GM12878 (cell line): Measurements from ENCODE around the gene IL26. TPM values are rescaled to one million over a fixed set of nuclear protein-coding genes. Genes with fewer than 3 reads are reported as not detected.
A peak's percentile ranks its signal among the peaks of the same experiment; 100 is the strongest.

Experiments
- ATAC-seq: fragments of 200-7000 bp; cut with Tn5 transposase; 3 replicates; pipeline ENCODE4 v1.9.1; 2020; ENCODE audit warnings: mild to moderate bottlenecking, moderate library complexity
- BruUV-seq: library from RNA; stranded (reverse); fragments of 400-500 nt; replicated peaks from 2 replicates; lab custom pipeline; 2021; lab: Mats Ljungman, UMichigan
- CTCF ChIA-PET: fragments of 300-600 bp; sonication (Branson Sonifier 250); formaldehyde crosslinking; extraction: SDS; loops from one replicate; lab custom pipeline; 2021; ENCODE audit warnings: inconsistent platforms; lab: Yijun Ruan, JAX
- POLR2A ChIA-PET: fragments of 350-600 bp; formaldehyde crosslinking; extraction: SDS; loops from one replicate; lab custom pipeline; 2021; ENCODE audit warnings: inconsistent platforms; lab: Charles Lee
- RAD21 ChIA-PET: fragments of 300-600 bp; sonication (Branson Sonifier 250); formaldehyde crosslinking; loops from one replicate; lab custom pipeline; 2023; ENCODE audit warnings: antibody characterized with exemption; ENCODE audit not compliant: unreplicated experiment; lab: Charles Lee
- SMC1A ChIA-PET: fragments of 300-600 bp; sonication (Branson Sonifier 250); formaldehyde crosslinking; loops from one replicate; lab custom pipeline; 2023; ENCODE audit not compliant: unreplicated experiment, uncharacterized antibody; lab: Charles Lee
- DNase-seq: peaks from one replicate; pipeline ENCODE4 v3.0.0-alpha.2; 2011; ENCODE audit warnings: low read depth, low spot score
- FAIRE-seq: peaks from 3 replicates; lab custom pipeline; 2011; peaks lifted over from hg19 to GRCh38; lab: Jason Lieb, UNC
- H2AFZ ChIP-seq: 2 replicates; pipeline ENCODE4 v1.6.0; 2011; ENCODE audit warnings: low read depth, low read length, control low read depth; ENCODE audit not compliant: control insufficient read depth
- H3K27ac ChIP-seq: 2 replicates; pipeline ENCODE4 v1.5.1; 2011; ENCODE audit warnings: control low read depth; ENCODE audit not compliant: control insufficient read depth, insufficient read depth
- H3K27me3 ChIP-seq, 2 experiments: replicated peaks in 1 of 2; 2 replicates each; pipeline versions ENCODE4 v1.6.0 to v1.6.1; 2011; ENCODE audit warnings: low read length in 1 of 2; ENCODE audit not compliant: control insufficient read depth in 2 of 2, insufficient read depth in 2 of 2
- H3K36me3 ChIP-seq, 2 experiments: 2 replicates each; pipeline ENCODE4 v1.5.1; 2011; ENCODE audit warnings: low read length in 1 of 2; ENCODE audit not compliant: control insufficient read depth in 2 of 2, insufficient read depth in 2 of 2
- H3K4me1 ChIP-seq: 2 replicates; pipeline ENCODE4 v1.6.1; 2011; ENCODE audit warnings: mild to moderate bottlenecking, low read length, moderate library complexity, mixed read lengths; ENCODE audit not compliant: control insufficient read depth, insufficient read depth
- H3K4me2 ChIP-seq: 2 replicates; pipeline ENCODE4 v1.6.0; 2011; ENCODE audit warnings: control low read depth; ENCODE audit not compliant: control insufficient read depth, insufficient read depth
- H3K4me3 ChIP-seq: fragments of 200-600 bp; sonication (generic); 2 replicates; pipeline ENCODE4 v1.5.1; 2016
- H3K79me2 ChIP-seq: 2 replicates; pipeline ENCODE4 v1.6.0; 2011; ENCODE audit warnings: low read length; ENCODE audit not compliant: control insufficient read depth, insufficient read depth
- H3K9ac ChIP-seq: 2 replicates; pipeline ENCODE4 v1.8.0; 2011; ENCODE audit warnings: low read length, control low read depth, mixed read lengths; ENCODE audit not compliant: control insufficient read depth, insufficient read depth
- H3K9me3 ChIP-seq: replicated peaks from 3 replicates; pipeline ENCODE4 v1.5.1; 2011; ENCODE audit warnings: mild to moderate bottlenecking, low read length; ENCODE audit not compliant: control insufficient read depth, insufficient read depth
- H4K20me1 ChIP-seq: 2 replicates; pipeline ENCODE4 v1.6.0; 2011; ENCODE audit not compliant: control insufficient read depth, insufficient read depth
- CBX3 ChIP-seq: fragments of 200-600 bp; sonication (generic); IDR thresholded peaks from 2 replicates; pipeline ENCODE4 v1.6.1; 2016; ENCODE audit warnings: low read depth, borderline replicate concordance
- HDAC2 ChIP-seq: fragments of 200-600 bp; sonication (generic); IDR thresholded peaks from 2 replicates; pipeline ENCODE4 v1.6.1; 2017
- POLR2AphosphoS5 ChIP-seq: IDR thresholded peaks from 2 replicates; pipeline ENCODE4 v1.6.1; 2011; ENCODE audit warnings: mild to moderate bottlenecking, low read length, inconsistent platforms
- WGBS: methylation state at CpG from one replicate; pipeline ENCODE4 v1.1.6; 2016; ENCODE audit warnings: low lambda C conversion rate; ENCODE audit not compliant: insufficient replicate concordance, insufficient coverage; ENCODE audit errors: missing lambda C conversion rate; 5-methylcytosine and 5-hydroxymethylcytosine counted together
- in situ Hi-C: fragments of 300-500 bp; cut with MboI; formaldehyde crosslinking; loops from 9 replicates; pipeline ENCODE4 v1.14.3; 2018; ENCODE audit warnings: mixed read lengths
- intact Hi-C: fragments of 100-400 bp; cut with micrococcal nuclease; formaldehyde crosslinking; loops from one replicate; pipeline ENCODE4 v1.14.2; 2022; ENCODE audit not compliant: unreplicated experiment
- polyA plus RNA-seq, 11 experiments: library from polyadenylated mRNA; depleted of rRNA in 4 of 11; unstranded in 6 of 11; stranded (reverse) in 5 of 11; fragments of >200 nt; fragmentation: Nextera tagmentation in 4 of 11; fragmentation: Illumina TruSeq in 1 of 11; extraction: Ambion mirVana in 4 of 11; extraction: Trizol in 1 of 11; gene quantifications; 1 replicate in 1 of 11; 2 replicates in 10 of 11; pipeline versions ENCODE4 v1.2.1 to v1.2.3, GENCODE V29; 2011 to 2016; ENCODE audit warnings: inconsistent platforms in 2 of 11, missing spikeins in 2 of 11, low read depth in 1 of 11
- total RNA-seq, 4 experiments: library from RNA; depleted of rRNA in 3 of 4; stranded (reverse); fragments of >200 nt in 3 of 4; fragmentation: Illumina TruSeq in 1 of 4; extraction: Trizol in 1 of 4; gene quantifications; 2 replicates each; pipeline versions ENCODE4 v1.2.1 to v1.2.3, GENCODE V29; 2013 to 2021
- TF ChIP-seq, protein P1 (sequence below): fragments of 450-650 bp; formaldehyde crosslinking; IDR thresholded peaks from 2 replicates; pipeline ENCODE4 v1.4.0; 2022; ENCODE audit warnings: mild to moderate bottlenecking, moderate library complexity

The IL26 gene
- total and polyA plus RNA-seq, 10 of the 15 experiments (the other 5 are each of a cell fraction or from before 2014, with no cell fraction given) = not detected

DNA sequence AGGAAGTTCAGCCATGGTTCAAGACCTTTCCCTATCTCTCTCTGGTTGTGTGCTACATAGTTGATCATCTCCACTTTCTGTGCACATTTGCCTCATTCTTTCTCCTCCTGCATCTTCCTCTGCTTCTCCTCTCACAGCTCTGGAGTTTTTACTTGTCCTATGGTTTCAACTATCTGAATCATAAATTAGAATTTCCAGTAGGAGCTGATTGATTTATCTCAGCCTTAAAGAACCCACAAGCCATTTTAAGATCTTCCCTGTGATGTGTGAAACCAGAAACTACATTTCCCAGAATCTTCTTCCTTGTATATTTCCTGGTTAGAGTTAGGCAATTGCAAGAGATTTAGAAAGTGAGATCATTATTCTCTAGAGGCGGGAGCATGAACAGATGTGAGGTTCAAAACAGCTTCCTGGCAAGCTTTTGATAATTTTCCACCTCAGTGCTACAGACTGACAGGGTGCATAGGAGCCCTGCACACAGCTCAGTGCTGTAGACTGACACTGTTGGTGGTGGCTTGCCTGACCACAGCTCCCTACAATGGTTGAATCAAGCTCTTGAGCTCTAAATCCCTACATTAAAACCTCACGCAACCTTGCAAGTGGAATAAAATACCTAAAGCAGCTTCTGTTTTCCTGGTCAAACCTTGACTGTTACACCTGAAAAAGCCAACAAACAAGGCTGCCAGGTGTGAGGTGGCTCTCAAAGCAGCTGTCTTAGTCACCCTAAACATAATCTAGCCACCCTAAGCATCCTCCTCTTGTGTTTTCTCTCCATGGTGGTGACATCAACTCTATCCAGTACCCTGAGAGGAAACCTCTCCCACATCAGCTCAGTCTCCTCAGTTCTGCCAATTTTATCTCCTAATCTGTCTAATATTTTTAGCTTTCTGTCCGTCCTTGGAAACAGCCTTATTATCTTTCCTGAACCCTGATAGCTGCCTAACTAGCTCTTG lies 44.5 kb downstream of the IL26 start:
- Histone ChIP-seq H3K4me3 (no peak overlapping the region), H3K27ac (no peak overlapping the region), H3K9ac (no peak overlapping the region), H3K27me3 (no peaks in the 10 kb centered on the region; a peak in 1 of 4 replicates), H3K79me2 (no peaks in the 10 kb centered on the region), H3K36me3 (no peaks in the 10 kb centered on the region), H3K4me1 (no peaks in the 10 kb centered on the region), H2AFZ (no peak overlapping the region), H3K4me2 (no peak overlapping the region), H4K20me1 (no peaks in the 10 kb centered on the region), H3K9me3 (no peaks in the 10 kb centered on the region)
- intact Hi-C loops = no loop called here
- CTCF ChIA-PET = interaction anchor here (0.8 to 2.2 kb wide), 6 partner anchors 12 to 141 kb away, joined by 3 to 7 read pairs (median 4); no protein-coding TSS in a partner anchor
- 0 out of 3 replicates have a peak, but pooled peaks have one; percentile 21 for ATAC-seq
- DNase-seq = no peak
- peak; percentile 18 for FAIRE-seq
- RAD21 ChIA-PET = interaction anchor here (0.8 to 0.9 kb wide), 2 partner anchors 22 to 136 kb away, joined by 3 to 4 read pairs; no protein-coding TSS in a partner anchor
- 35% methylated on average over 3 of the region's 3 CpGs for WGBS
- TF ChIP-seq POLR2AphosphoS5 = no peak
- TF ChIP-seq HDAC2 = no peak
- SMC1A ChIA-PET = interaction anchor here (0.6 to 2.0 kb wide), 10 partner anchors 9 to 140 kb away, joined by 3 to 8 read pairs (median 4); partner anchors contain the start of gene IFNG
- in situ Hi-C loops = no loop called here
- BruUV-seq = no TSS peak
- POLR2A ChIA-PET = interaction anchor here (1.2 kb wide), 1 partner anchor 12 kb away, joined by 4 read pairs; no protein-coding TSS in a partner anchor

- WGBS = 53% methylated on average over 3 of the region's 3 CpGs
- ChIA-PET RAD21 (no interaction called here), SMC1A (interaction anchor here (1.2 to 1.4 kb wide), 2 partner anchors 16 to 21 kb away, joined by 3 to 5 read pairs; no protein-coding TSS in a partner anchor), POLR2A (no interaction called here), CTCF (no interaction called here)
- DNase-seq = no peak
- in situ Hi-C loops = no loop called here
- no peaks in the 10 kb centered on the region for H4K20me1 ChIP-seq
- BruUV-seq = no TSS peak
- H3K9me3 ChIP-seq = no peaks in the 10 kb centered on the region
- no peak overlapping the region for H2AFZ ChIP-seq
- H3K36me3 ChIP-seq = no peaks in the 10 kb centered on the region
- no peaks in the 10 kb centered on the region; a peak in 1 of 4 replicates for H3K27me3 ChIP-seq
- no peak overlapping the region for H3K27ac ChIP-seq
- no peak overlapping the region for H3K4me3 ChIP-seq
- no peak for ATAC-seq
- 0 out of 2 replicates have a peak, but pooled peaks cover 2% of the 10 kb centered on the region for H3K4me1 ChIP-seq
- intact Hi-C loops = no loop called here
- FAIRE-seq = no peak
- no peaks in the 10 kb centered on the region for H3K79me2 ChIP-seq
- no peak overlapping the region for H3K9ac ChIP-seq
- H3K4me2 ChIP-seq = no peak overlapping the region
- no peak for TF ChIP-seq CBX3
- TF ChIP-seq, protein P1, sequence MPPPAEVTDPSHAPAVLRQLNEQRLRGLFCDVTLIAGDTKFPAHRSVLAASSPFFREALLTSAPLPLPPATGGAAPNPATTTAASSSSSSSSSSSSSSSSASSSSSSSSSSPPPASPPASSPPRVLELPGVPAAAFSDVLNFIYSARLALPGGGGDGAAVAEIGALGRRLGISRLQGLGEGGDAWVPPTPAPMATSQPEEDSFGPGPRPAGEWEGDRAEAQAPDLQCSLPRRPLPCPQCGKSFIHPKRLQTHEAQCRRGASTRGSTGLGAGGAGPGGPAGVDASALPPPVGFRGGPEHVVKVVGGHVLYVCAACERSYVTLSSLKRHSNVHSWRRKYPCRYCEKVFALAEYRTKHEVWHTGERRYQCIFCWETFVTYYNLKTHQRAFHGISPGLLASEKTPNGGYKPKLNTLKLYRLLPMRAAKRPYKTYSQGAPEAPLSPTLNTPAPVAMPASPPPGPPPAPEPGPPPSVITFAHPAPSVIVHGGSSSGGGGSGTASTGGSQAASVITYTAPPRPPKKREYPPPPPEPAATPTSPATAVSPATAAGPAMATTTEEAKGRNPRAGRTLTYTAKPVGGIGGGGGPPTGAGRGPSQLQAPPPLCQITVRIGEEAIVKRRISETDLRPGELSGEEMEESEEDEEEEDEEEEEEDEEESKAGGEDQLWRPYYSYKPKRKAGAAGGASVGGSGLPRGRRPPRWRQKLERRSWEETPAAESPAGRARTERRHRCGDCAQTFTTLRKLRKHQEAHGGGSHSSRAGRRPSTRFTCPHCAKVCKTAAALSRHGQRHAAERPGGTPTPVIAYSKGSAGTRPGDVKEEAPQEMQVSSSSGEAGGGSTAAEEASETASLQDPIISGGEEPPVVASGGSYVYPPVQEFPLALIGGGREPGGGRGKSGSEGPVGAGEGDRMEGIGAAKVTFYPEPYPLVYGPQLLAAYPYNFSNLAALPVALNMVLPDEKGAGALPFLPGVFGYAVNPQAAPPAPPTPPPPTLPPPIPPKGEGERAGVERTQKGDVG (CRISPR knock-in tag) = no peak
Measured at GRCh38 chr12:68178774-68179439, 46.7 kb downstream of the IL26 start.
